Activated T-cell treated with anti-CD3 and anti-CD28 coated beads, Interleukin-2, amount 50 U/mL, for 1 hour (primary cell): ENCODE results near the gene DOK4.
"Not testable (repeated sequence)": the region's sequence is repeated elsewhere in the genome, so short reads cannot be mapped to it uniquely, and the experiment has no call there.

Source experiments
- DNase-seq: peaks from one replicate; pipeline ENCODE4 v3.0.0-alpha.2; 2020

The DOK4 gene

GRCh38 chr16:57500578-57501111, 14.4 kb upstream of the DOK4 start:
- no peak for DNase-seq

GRCh38 chr16:57499941-57500340, 13.6 kb upstream of the DOK4 start:
- DNase-seq, result not testable (repeated sequence)

GRCh38 chr16:57498031-57498430, 11.7 kb upstream of the DOK4 start:
- DNase-seq, result no peak

GRCh38 chr16:57497121-57497520, 10.8 kb upstream of the DOK4 start:
- no peak for DNase-seq

- no peak for DNase-seq
Measured at GRCh38 chr16:57493767-57494166, 7.5 kb upstream of the DOK4 start.

GRCh38 chr16:57489229-57489628, 2.9 kb upstream of the DOK4 start:
- DNase-seq, result no peak

- DNase-seq, result no peak
Measured at GRCh38 chr16:57486858-57487834, 853 bp upstream of the DOK4 start.

- no peak for DNase-seq
Measured at GRCh38 chr16:57485091-57485915, 990 bp downstream of the DOK4 start.

GRCh38 chr16:57484515-57485005, 1.7 kb downstream of the DOK4 start:
- DNase-seq, result no peak

- DNase-seq, result no peak
Measured at GRCh38 chr16:57483725-57484514, 2.4 kb downstream of the DOK4 start.

- DNase-seq, result no peak
Measured at GRCh38 chr16:57482845-57483545, 3.3 kb downstream of the DOK4 start.

- no peak for DNase-seq
Measured at GRCh38 chr16:57481421-57481820, 4.9 kb downstream of the DOK4 start.

GRCh38 chr16:57480754-57481230, 5.5 kb downstream of the DOK4 start:
- no peak for DNase-seq

GRCh38 chr16:57479976-57480753, 6.1 kb downstream of the DOK4 start:
- DNase-seq, result no peak

- no peak for DNase-seq
Measured at GRCh38 chr16:57479205-57479975, 6.9 kb downstream of the DOK4 start.

GRCh38 chr16:57478396-57479204, 7.7 kb downstream of the DOK4 start:
- no peak for DNase-seq

- no peak for DNase-seq
Measured at GRCh38 chr16:57477531-57478202, 8.6 kb downstream of the DOK4 start.
